ENCODE measurements around the gene PFDN2.

The PFDN2 gene

GRCh38 chr1:161052899-161053298 is 64.9 kb downstream of the PFDN2 start:
- DNase-seq (ENCODE audit: low read depth in 2 of 2), result no peak

GRCh38 chr1:161051219-161051618 is 66.6 kb downstream of the PFDN2 start:
- no peak for DNase-seq (ENCODE audit: low read depth in 2 of 2)

All from activated CD4-positive, alpha-beta T cell treated with anti-CD3 and anti-CD28 coated beads for 24 hours (primary cell).